Measurements from ENCODE around the gene CABYR. TPM values are rescaled to one million over a fixed set of nuclear protein-coding genes. Genes with fewer than 3 reads are reported as not detected.

CABYR gene
- polyA plus RNA-seq, 1 of the 3 experiments (the other 2 are of a cell fraction) = 15.2 TPM

DNA sequence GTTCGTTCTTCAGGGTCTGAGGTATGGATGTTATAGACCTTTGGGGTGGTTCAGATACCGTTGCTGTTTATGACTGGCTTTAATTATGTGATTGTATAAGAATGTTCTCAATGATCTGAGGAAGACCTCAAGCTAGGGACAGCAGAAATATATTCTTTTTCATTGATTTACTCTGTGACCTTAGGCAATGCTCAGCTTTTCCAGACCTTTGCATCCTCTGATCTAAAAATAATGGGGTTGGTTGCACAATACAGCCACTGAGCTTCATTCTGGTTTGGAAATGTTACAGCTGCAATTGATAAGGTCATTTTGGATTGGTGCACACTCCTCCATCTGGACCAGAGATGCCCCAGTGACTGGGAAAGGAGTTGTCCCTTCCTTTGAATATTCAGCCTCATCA is 17.2 kb upstream of the CABYR start:
- no peak overlapping the region for H3K9ac ChIP-seq
- POLR2A ChIA-PET = no interaction called here
- no peaks in the 10 kb centered on the region for H3K9me3 ChIP-seq
- DNase-seq = no peak
- CTCF ChIA-PET = interaction anchor here (1.7 kb wide), 1 partner anchor 107 kb away, joined by 3 read pairs; no protein-coding TSS in a partner anchor
- no peaks in the 10 kb centered on the region for H3K79me2 ChIP-seq (ENCODE audit: insufficient read depth)
- H3K27me3 ChIP-seq (ENCODE audit: insufficient read depth) = no peaks in the 10 kb centered on the region
- peaks cover 10 to 11% of the 10 kb centered on the region in 2 experiments for H3K36me3 ChIP-seq (replicated peaks in 1 of 2; ENCODE audit: control insufficient read depth in 1 of 2, insufficient read depth in 2 of 2, low read length in 1 of 2)
- no peak overlapping the region for H3K27ac ChIP-seq (ENCODE audit: low read depth in 2 of 2, low read length in 1 of 2)
- H4K20me1 ChIP-seq (ENCODE audit: insufficient read depth) = no peaks in the 10 kb centered on the region
- WGBS (ENCODE audit: low lambda C conversion rate) = 92% methylated on average over 2 of the region's 2 CpGs
- H3F3A ChIP-seq (replicated peaks; ENCODE audit: insufficient read depth) = no peaks in the 10 kb centered on the region
- H3K4me3 ChIP-seq (ENCODE audit: low read depth in 2 of 2, low read length in 1 of 2) = no peak overlapping the region
- H2AFZ ChIP-seq (ENCODE audit: low read depth) = no peak overlapping the region
- no peaks in the 10 kb centered on the region for H3K4me1 ChIP-seq (ENCODE audit: control insufficient read depth in 1 of 2, insufficient read depth in 2 of 2, low read depth in 1 of 2, low read length in 1 of 2)
- TF ChIP-seq FOXJ3 (CRISPR knock-in tag; IDR thresholded peaks at IDR 0.05) (no peak), SMC3 (IDR thresholded peaks at IDR 0.05; ENCODE audit: low read depth, low read length) (no peak), NRF1 (IDR thresholded peaks at IDR 0.05; ENCODE audit: low read depth, low read length) (no peak), MEF2A (IDR thresholded peaks at IDR 0.05; ENCODE audit: borderline replicate concordance, low read depth) (no peak), NFIC (IDR thresholded peaks at IDR 0.05; ENCODE audit: borderline replicate concordance) (no peak), YY1 (IDR thresholded peaks at IDR 0.05; ENCODE audit: low read depth) (no peak), RXRA (IDR thresholded peaks at IDR 0.05; ENCODE audit: borderline replicate concordance, low read depth) (no peak), POLR2AphosphoS5 (IDR thresholded peaks at IDR 0.05; ENCODE audit: low read depth, low read length) (no peak), GATA2 (CRISPR knock-in tag; IDR thresholded peaks at IDR 0.05) (no peak), SIN3A (IDR thresholded peaks at IDR 0.05; ENCODE audit: borderline replicate concordance, low read depth, low read length) (no peak), RCOR1 (IDR thresholded peaks at IDR 0.05; ENCODE audit: low read length) (no peak), CHD2 (IDR thresholded peaks at IDR 0.05; ENCODE audit: low read length, partially characterized antibody) (no peak), JUND (IDR thresholded peaks at IDR 0.05) (no peak), RAD21 (IDR thresholded peaks at IDR 0.05; ENCODE audit: low read length) (no peak)
- TF ChIP-seq, protein P1, sequence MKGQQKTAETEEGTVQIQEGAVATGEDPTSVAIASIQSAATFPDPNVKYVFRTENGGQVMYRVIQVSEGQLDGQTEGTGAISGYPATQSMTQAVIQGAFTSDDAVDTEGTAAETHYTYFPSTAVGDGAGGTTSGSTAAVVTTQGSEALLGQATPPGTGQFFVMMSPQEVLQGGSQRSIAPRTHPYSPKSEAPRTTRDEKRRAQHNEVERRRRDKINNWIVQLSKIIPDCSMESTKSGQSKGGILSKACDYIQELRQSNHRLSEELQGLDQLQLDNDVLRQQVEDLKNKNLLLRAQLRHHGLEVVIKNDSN (IDR thresholded peaks at IDR 0.05; ENCODE audit: borderline replicate concordance, low read depth) = no peak
- TF ChIP-seq, protein P2, sequence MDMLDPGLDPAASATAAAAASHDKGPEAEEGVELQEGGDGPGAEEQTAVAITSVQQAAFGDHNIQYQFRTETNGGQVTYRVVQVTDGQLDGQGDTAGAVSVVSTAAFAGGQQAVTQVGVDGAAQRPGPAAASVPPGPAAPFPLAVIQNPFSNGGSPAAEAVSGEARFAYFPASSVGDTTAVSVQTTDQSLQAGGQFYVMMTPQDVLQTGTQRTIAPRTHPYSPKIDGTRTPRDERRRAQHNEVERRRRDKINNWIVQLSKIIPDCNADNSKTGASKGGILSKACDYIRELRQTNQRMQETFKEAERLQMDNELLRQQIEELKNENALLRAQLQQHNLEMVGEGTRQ (IDR thresholded peaks at IDR 0.05; ENCODE audit: borderline replicate concordance, low read depth, low read length) = no peak
- TF ChIP-seq, protein P3, sequence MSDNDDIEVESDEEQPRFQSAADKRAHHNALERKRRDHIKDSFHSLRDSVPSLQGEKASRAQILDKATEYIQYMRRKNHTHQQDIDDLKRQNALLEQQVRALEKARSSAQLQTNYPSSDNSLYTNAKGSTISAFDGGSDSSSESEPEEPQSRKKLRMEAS (IDR thresholded peaks at IDR 0.05; ENCODE audit: low read depth) = no peak
- TF ChIP-seq, protein P4, sequence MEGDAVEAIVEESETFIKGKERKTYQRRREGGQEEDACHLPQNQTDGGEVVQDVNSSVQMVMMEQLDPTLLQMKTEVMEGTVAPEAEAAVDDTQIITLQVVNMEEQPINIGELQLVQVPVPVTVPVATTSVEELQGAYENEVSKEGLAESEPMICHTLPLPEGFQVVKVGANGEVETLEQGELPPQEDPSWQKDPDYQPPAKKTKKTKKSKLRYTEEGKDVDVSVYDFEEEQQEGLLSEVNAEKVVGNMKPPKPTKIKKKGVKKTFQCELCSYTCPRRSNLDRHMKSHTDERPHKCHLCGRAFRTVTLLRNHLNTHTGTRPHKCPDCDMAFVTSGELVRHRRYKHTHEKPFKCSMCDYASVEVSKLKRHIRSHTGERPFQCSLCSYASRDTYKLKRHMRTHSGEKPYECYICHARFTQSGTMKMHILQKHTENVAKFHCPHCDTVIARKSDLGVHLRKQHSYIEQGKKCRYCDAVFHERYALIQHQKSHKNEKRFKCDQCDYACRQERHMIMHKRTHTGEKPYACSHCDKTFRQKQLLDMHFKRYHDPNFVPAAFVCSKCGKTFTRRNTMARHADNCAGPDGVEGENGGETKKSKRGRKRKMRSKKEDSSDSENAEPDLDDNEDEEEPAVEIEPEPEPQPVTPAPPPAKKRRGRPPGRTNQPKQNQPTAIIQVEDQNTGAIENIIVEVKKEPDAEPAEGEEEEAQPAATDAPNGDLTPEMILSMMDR (IDR thresholded peaks at IDR 0.05) = no peak
- TF ChIP-seq, protein P5, sequence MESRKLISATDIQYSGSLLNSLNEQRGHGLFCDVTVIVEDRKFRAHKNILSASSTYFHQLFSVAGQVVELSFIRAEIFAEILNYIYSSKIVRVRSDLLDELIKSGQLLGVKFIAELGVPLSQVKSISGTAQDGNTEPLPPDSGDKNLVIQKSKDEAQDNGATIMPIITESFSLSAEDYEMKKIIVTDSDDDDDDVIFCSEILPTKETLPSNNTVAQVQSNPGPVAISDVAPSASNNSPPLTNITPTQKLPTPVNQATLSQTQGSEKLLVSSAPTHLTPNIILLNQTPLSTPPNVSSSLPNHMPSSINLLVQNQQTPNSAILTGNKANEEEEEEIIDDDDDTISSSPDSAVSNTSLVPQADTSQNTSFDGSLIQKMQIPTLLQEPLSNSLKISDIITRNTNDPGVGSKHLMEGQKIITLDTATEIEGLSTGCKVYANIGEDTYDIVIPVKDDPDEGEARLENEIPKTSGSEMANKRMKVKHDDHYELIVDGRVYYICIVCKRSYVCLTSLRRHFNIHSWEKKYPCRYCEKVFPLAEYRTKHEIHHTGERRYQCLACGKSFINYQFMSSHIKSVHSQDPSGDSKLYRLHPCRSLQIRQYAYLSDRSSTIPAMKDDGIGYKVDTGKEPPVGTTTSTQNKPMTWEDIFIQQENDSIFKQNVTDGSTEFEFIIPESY (IDR thresholded peaks at IDR 0.05; ENCODE audit: borderline replicate concordance, low read depth) = no peak
- TF ChIP-seq, protein P6, sequence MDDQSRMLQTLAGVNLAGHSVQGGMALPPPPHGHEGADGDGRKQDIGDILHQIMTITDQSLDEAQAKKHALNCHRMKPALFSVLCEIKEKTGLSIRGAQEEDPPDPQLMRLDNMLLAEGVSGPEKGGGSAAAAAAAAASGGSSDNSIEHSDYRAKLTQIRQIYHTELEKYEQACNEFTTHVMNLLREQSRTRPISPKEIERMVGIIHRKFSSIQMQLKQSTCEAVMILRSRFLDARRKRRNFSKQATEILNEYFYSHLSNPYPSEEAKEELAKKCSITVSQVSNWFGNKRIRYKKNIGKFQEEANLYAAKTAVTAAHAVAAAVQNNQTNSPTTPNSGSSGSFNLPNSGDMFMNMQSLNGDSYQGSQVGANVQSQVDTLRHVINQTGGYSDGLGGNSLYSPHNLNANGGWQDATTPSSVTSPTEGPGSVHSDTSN (IDR thresholded peaks at IDR 0.05) = no peak
- H3K9me2 ChIP-seq = no peaks in the 10 kb centered on the region
- no peak overlapping the region for H3K4me2 ChIP-seq
